Effector memory CD8-positive, alpha-beta T cell (primary cell): ENCODE data around the gene RC3H1.
"Not testable (repeated sequence)": the region's sequence is repeated elsewhere in the genome, so short reads cannot be mapped to it uniquely, and the experiment has no call there.

ENCODE experiments used
- ATAC-seq: fragments of 150-1000 bp; cut with Tn5 transposase; replicated peaks from 2 replicates; pipeline ENCODE4 v1.10.0; 2021; ENCODE audit warnings: mild to moderate bottlenecking, moderate library complexity
- DNase-seq, 3 experiments: peaks; one replicate each; pipeline ENCODE4 v3.0.0; 2021
- H3K27ac Mint-ChIP-seq, 2 donors: one replicate each; pipeline ENCODE4 v1.8.0; 2022; ENCODE audit warnings: mild to moderate bottlenecking in 2 of 2, mixed read lengths in 2 of 2, moderate library complexity in 2 of 2
- H3K27me3 Mint-ChIP-seq, 2 donors: one replicate each; pipeline ENCODE4 v1.8.0; 2022; ENCODE audit warnings: mixed read lengths in 2 of 2
- H3K36me3 Mint-ChIP-seq: one replicate; pipeline ENCODE4 v1.8.0; 2022; ENCODE audit warnings: mild to moderate bottlenecking, moderate library complexity, mixed read lengths; ENCODE audit not compliant: insufficient read depth
- H3K4me1 Mint-ChIP-seq, 2 donors: one replicate each; pipeline ENCODE4 v1.8.0; 2022; ENCODE audit warnings: low read depth in 2 of 2, mixed read lengths in 2 of 2
- H3K4me3 Mint-ChIP-seq, 2 donors: one replicate each; pipeline ENCODE4 v1.8.0; 2022; ENCODE audit warnings: mild to moderate bottlenecking in 2 of 2, mixed read lengths in 2 of 2, moderate library complexity in 2 of 2
- H3K9me3 Mint-ChIP-seq, 2 donors: one replicate each; pipeline ENCODE4 v1.8.0; 2022; ENCODE audit warnings: mixed read lengths in 2 of 2

Gene RC3H1

DNA sequence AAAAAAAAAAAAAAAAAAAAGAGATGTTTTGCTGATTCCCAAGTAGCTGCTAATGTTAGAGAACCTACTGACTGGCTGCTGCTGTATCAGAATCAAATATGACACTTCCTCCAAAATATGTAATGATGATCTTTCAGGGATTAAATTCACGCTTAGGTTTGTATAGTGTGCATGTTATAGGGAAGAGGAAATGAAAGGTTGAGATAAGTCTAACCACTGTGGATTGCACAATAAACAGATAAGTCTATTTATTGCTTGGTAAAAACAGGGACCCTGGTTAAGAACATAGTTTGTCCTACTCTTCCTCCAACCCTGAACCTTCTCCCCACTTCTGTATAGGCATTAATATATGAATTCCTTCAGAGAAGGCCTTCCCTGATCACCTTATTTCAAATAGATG lies 13.2 kb downstream of the RC3H1 start:
- Mint-ChIP-seq H3K27ac (no peak overlapping the region), H3K4me3 (no peak overlapping the region), H3K27me3 (no peaks in the 10 kb centered on the region), H3K36me3 (peaks cover 16% of the 10 kb centered on the region), H3K4me1 (peaks cover 43 to 70% of the 10 kb centered on the region in 2 donors), H3K9me3 (no peaks in the 10 kb centered on the region)
- DNase-seq (no peak), ATAC-seq (peak; percentile 45)

DNA sequence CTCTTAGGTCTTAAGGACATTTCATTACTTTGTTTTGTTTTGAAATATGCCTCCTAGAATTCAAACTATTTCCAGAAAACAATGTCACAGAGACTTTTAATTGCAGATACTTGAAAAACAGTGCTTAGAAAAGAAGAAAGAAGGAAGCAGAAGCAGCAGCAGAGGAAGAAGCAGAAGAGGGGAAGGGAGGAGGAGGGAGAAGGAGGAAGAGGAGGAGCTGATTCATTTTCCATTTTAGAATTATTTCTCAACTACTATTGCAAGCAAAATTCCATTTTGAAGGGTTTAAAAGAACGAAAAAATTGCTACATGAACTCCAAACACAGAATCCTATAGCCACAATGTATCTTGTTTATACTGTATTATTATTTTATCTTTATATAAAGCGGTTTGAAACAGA lies 13.9 kb downstream of the RC3H1 start:
- Mint-ChIP-seq H3K27me3 (no peaks in the 10 kb centered on the region), H3K4me3 (no peak overlapping the region), H3K4me1 (peaks cover 41 to 68% of the 10 kb centered on the region in 2 donors), H3K36me3 (peaks cover 16% of the 10 kb centered on the region), H3K9me3 (no peaks in the 10 kb centered on the region), H3K27ac (peak overlapping the region in 1 of 2 donors; percentile 82)
- ATAC-seq: no peak
- DNase-seq: no peak

DNA sequence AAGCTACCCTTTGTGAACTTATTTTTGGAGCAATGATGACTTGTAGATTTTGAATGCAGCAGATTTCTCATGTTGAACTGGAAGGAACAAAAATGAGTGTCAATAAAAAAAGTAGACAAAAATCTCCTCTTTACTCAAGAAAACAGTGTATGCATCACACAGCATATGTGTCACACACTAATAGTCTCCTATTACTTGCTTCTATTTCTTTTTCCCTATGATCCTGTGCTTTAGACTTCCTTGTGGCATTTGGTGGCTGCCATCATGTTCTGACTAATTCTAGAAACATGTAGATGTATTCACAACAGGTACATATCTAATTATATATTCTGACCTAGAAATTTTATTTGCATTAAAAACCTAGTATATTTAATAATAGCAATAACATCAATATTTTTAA lies 14.3 kb downstream of the RC3H1 start:
- peaks cover 41 to 67% of the 10 kb centered on the region in 2 donors for H3K4me1 Mint-ChIP-seq
- H3K9me3 Mint-ChIP-seq: no peaks in the 10 kb centered on the region
- H3K4me3 Mint-ChIP-seq: no peak overlapping the region
- no peak for ATAC-seq
- no peak for DNase-seq
- H3K36me3 Mint-ChIP-seq: peaks cover 18% of the 10 kb centered on the region
- H3K27me3 Mint-ChIP-seq: no peaks in the 10 kb centered on the region
- peak overlapping the region in 1 of 2 donors; percentile 82 for H3K27ac Mint-ChIP-seq

DNA sequence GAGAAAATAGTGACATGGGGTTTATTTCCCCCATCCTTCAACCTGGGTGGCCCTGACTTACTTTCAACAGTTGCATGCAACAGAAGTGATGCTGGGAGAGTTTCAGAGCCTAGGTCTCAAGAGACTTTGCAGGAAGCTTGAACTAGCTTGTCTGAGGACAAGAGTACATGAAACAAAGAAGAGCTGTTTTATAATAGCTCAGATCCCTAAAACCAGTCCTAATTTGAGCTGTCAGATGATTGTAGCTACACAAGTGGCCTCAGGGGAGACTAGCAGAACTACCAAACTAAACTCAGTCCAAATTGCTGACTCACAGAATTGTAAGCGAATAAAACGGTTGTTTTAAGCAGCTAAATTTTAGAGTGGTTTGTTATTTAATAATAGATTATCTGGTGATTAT lies 17.1 kb downstream of the RC3H1 start:
- Mint-ChIP-seq H3K4me3 (no peak overlapping the region), H3K36me3 (peaks cover 14% of the 10 kb centered on the region), H3K27me3 (no peaks in the 10 kb centered on the region), H3K27ac (no peak overlapping the region), H3K4me1 (peaks cover 32 to 59% of the 10 kb centered on the region in 2 donors), H3K9me3 (no peaks in the 10 kb centered on the region)
- no peak for DNase-seq
- no peak for ATAC-seq

DNA sequence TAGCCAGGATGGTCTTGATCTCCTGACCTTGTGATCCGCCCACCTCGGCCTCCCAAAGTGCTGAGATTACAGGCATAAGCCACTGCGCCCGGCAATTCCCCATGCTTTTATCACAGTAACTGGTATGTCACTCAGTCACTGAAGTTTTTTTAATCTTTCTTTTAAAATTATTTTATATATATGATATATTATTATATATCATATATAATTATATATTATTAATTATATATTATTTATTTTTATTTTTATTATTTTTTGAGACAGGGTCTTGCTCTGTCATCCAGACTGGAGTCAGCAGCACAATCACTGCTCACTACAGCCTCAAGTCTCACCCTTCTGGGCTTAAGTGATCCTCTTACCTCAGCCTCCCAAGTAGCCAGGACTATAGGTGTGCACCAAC lies 18.3 kb downstream of the RC3H1 start:
- peaks cover 14% of the 10 kb centered on the region for H3K36me3 Mint-ChIP-seq

DNA sequence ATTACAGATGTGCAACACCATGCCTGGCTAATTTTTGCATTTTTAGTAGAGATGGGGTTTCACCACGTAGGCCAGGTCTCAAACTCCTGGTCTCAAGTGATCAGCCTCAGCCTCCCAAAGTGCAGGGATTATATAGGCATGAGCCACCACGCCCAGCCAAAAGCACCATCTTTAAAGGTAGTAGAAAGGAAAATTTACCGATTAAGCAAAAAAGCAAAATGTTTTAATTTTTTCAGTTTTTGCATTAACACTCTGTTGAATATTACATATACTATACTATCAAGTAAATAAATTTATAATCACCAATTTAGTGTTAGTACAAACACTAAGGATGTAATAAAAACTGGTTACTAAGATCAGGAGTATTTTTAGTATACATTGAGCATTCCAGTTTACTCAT lies 20.6 kb downstream of the RC3H1 start:
- no peak for ATAC-seq
- peaks cover 17 to 54% of the 10 kb centered on the region in 2 donors for H3K4me1 Mint-ChIP-seq
- H3K27me3 Mint-ChIP-seq: no peaks in the 10 kb centered on the region
- H3K9me3 Mint-ChIP-seq: no peaks in the 10 kb centered on the region
- peaks cover 10% of the 10 kb centered on the region for H3K36me3 Mint-ChIP-seq
- no peak for DNase-seq
- no peak overlapping the region for H3K4me3 Mint-ChIP-seq
- H3K27ac Mint-ChIP-seq: no peak overlapping the region

More for the DNA sequence above, 18.3 kb downstream of the RC3H1 start:
- ATAC-seq (no peak), DNase-seq (no peak)
- peaks cover 23 to 53% of the 10 kb centered on the region in 2 donors for H3K4me1 Mint-ChIP-seq
- no peaks in the 10 kb centered on the region for H3K9me3 Mint-ChIP-seq
- peak overlapping the region in 1 of 2 donors; percentile 65 for H3K27ac Mint-ChIP-seq
- no peak overlapping the region for H3K4me3 Mint-ChIP-seq
- H3K27me3 Mint-ChIP-seq: no peaks in the 10 kb centered on the region

DNA sequence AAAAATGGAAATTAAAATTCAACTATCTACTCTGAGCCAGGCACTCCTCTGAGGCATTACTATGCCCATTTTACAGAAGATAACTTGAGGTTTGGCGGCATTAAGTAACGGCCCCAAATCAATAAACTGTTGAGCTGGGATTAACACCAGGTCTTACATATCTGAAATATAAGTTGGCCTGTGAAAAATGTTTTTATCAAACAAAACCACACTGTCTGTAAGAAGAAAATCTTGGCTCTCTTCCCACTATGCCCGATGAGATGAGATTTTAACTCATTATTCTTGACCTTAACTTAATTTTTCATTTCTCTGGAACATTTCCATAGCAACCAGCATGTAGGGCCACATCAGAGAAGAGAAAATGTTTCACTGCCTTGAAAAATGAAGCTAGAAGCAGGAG lies 21.8 kb downstream of the RC3H1 start:
- no peak for DNase-seq

DNA sequence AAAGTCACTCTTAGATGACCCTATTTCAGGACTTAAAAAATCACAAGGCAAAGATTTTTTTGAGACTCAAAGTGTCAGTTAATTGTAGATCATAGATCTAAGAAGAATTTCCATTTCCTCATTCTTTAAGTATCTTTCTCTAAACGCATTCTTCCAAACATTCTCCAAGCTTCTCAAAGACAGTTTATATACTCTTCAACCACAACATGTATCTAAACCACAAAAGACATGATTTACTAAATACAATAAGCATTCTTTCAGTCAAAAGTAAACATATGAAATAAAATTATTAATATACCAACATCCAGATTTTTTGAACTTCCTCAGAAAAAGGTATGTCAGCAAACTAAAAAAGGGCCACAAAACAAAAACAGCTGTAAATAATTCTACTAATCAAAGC lies 24.4 kb downstream of the RC3H1 start:
- H3K27ac Mint-ChIP-seq: peak overlapping the region in 1 of 2 donors; percentile 6
- ATAC-seq (no peak), DNase-seq (no peak)
- H3K27me3 Mint-ChIP-seq: no peaks in the 10 kb centered on the region
- H3K4me3 Mint-ChIP-seq: no peak overlapping the region
- no peaks in the 10 kb centered on the region for H3K9me3 Mint-ChIP-seq
- peaks cover 31% of the 10 kb centered on the region for H3K36me3 Mint-ChIP-seq
- H3K4me1 Mint-ChIP-seq: peaks cover 14 to 47% of the 10 kb centered on the region in 2 donors

More for the DNA sequence above, 21.8 kb downstream of the RC3H1 start:
- Mint-ChIP-seq H3K9me3 (no peaks in the 10 kb centered on the region), H3K36me3 (peaks cover 11% of the 10 kb centered on the region), H3K4me3 (no peak overlapping the region), H3K27me3 (no peaks in the 10 kb centered on the region), H3K27ac (no peak overlapping the region), H3K4me1 (peaks cover 16 to 56% of the 10 kb centered on the region in 2 donors)
- ATAC-seq: no peak

DNA sequence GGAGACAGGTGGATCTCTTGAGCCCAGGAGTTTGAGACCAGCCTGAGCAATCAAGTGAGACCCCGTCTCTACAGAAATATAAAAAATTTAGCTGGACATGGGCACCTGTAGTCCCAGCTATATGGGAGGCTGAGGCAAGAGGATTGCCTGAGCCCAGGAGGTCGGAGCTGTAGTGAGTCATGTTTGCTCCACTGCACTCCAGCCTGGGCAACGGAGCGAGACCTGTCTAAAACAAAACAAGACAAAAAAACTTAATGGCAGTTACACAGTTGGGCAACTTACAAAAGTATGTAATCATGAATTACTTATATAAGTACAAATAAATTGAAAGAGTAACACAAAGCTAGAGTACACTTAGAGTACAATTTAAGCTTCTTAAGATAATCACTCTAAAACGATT lies 25.2 kb downstream of the RC3H1 start:
- peaks cover 10 to 48% of the 10 kb centered on the region in 2 donors for H3K4me1 Mint-ChIP-seq
- H3K36me3 Mint-ChIP-seq: peaks cover 39% of the 10 kb centered on the region
- H3K27ac Mint-ChIP-seq: peak overlapping the region; percentile 6 to 7
- DNase-seq (no peak), ATAC-seq (no peak)
- H3K4me3 Mint-ChIP-seq: no peak overlapping the region
- no peaks in the 10 kb centered on the region for H3K27me3 Mint-ChIP-seq
- H3K9me3 Mint-ChIP-seq: no peaks in the 10 kb centered on the region

DNA sequence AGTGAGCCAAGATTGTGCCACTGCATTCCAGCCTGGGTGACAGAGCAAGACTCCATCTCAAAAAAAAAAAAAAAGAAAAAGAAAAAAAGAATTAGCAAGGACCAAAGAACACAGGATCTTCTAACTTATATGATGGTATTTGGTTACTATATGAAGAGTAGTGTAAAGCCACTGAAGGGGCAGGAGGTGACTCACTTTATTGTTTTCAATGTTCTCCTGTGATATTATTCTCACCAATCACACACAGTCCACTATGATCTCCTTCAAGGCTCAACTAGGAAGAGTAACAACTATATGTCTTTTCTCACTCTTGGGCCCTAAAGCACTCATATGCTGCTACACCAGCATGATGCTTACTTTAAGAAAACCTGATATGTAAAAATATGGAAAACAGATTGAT lies 26.7 kb downstream of the RC3H1 start:
- Mint-ChIP-seq H3K4me1 (peaks cover 10 to 38% of the 10 kb centered on the region in 2 donors), H3K9me3 (no peaks in the 10 kb centered on the region), H3K4me3 (no peak overlapping the region), H3K36me3 (peaks cover 45% of the 10 kb centered on the region), H3K27ac (peak overlapping the region; percentile 51 to 58), H3K27me3 (no peaks in the 10 kb centered on the region)
- no peak for DNase-seq
- no peak for ATAC-seq

DNA sequence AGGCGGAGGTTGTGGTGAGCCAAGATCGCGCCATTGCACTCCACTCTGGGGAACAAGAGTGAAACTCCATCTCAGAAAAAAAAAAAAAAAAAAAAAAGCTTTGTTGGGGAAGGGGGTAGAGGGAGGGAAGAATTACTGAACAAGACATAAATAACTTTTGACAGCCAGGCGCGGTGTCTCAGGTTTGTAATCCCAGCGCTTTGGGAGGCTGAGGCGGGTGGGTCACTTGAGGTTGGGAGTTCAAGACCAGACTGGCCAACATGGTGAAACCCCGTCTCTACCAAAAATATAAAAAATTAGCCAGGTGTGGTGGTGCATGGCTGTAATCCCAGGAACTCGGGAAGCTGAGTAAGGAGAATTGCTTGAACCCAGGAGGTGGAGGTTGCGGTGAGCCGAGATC lies 28.2 kb downstream of the RC3H1 start:
- not testable (repeated sequence) for H3K27ac Mint-ChIP-seq, H3K4me3 Mint-ChIP-seq, DNase-seq, ATAC-seq, H3K27me3 Mint-ChIP-seq, H3K9me3 Mint-ChIP-seq
- Mint-ChIP-seq H3K36me3 (peaks cover 58% of the 10 kb centered on the region), H3K4me1 (peaks cover 12 to 34% of the 10 kb centered on the region in 2 donors)

DNA sequence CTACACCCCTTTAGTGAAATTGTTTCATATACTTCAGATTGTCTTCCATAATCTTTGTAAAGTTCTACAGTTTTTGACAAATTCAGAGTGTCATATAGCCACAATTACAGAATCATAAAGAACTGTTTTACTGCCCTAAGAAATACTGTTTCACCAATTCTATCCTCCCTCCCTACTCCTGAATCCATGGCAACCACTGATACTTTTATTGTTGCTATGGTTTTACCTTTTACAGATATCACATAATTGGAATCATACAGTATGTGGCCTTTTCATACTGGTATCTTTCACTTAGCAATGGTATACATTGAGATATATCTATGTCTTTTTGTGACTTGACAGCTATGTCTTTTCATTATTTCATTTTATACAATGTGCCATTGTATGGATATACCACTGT lies 34.1 kb downstream of the RC3H1 start:
- H3K4me1 Mint-ChIP-seq: peaks cover 10 to 33% of the 10 kb centered on the region in 2 donors
- peak overlapping the region in 1 of 2 donors; percentile 9 for H3K27ac Mint-ChIP-seq
- H3K27me3 Mint-ChIP-seq: no peaks in the 10 kb centered on the region
- DNase-seq: no peak
- H3K4me3 Mint-ChIP-seq: no peak overlapping the region
- peaks cover 52% of the 10 kb centered on the region for H3K36me3 Mint-ChIP-seq
- ATAC-seq: no peak
- no peaks in the 10 kb centered on the region for H3K9me3 Mint-ChIP-seq

DNA sequence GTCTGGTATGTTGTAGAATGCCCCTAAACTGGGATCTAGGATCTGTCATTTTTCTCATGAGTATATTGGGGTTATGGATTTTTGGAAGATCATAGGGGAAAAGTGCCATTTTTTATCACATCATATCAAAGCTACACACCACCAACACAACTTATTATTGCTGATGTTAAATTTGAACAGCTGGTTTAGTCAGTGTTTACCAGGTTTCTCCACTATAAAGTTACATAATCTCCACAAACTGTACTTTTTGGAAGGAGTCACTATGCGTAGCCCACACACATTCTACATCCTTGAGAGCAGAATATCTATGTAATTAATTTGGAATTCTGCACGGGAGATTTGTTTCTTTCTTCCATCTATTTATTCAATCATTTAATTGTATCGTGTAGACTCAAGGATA lies 35.2 kb downstream of the RC3H1 start:
- H3K36me3 Mint-ChIP-seq: peaks cover 44% of the 10 kb centered on the region
- no peak overlapping the region for H3K4me3 Mint-ChIP-seq
- no peak for ATAC-seq
- no peak for DNase-seq
- peak overlapping the region; percentile 80 to 88 for H3K27ac Mint-ChIP-seq
- H3K27me3 Mint-ChIP-seq: no peaks in the 10 kb centered on the region
- H3K4me1 Mint-ChIP-seq: peaks cover 10 to 28% of the 10 kb centered on the region in 2 donors
- H3K9me3 Mint-ChIP-seq: no peaks in the 10 kb centered on the region

DNA sequence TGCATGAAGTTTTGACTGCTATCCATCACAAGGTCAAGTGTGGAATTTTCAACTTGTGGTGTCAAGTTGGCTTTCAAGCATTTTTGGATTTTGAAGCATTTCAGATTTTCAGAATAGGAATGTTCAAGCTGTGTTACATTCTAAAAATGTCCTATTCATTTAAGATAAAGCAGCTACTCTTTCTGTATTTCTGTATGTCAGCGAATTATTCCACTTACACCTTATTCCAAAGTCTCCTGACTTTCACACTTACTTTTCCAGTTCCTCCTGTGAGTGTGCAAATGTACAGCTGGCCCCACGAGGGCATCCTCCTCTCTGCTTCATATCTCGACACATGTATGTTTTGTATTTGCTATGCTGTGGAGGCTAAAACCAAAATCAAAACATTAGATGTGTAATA lies 51.9 kb downstream of the RC3H1 start:
- Mint-ChIP-seq H3K27me3 (no peaks in the 10 kb centered on the region), H3K9me3 (no peaks in the 10 kb centered on the region), H3K36me3 (peaks cover 75% of the 10 kb centered on the region), H3K27ac (peak overlapping the region in 1 of 2 donors; percentile 75), H3K4me1 (peaks cover 0 to 6% of the 10 kb centered on the region in 2 donors), H3K4me3 (no peak overlapping the region)
- DNase-seq (no peak), ATAC-seq (no peak)

DNA sequence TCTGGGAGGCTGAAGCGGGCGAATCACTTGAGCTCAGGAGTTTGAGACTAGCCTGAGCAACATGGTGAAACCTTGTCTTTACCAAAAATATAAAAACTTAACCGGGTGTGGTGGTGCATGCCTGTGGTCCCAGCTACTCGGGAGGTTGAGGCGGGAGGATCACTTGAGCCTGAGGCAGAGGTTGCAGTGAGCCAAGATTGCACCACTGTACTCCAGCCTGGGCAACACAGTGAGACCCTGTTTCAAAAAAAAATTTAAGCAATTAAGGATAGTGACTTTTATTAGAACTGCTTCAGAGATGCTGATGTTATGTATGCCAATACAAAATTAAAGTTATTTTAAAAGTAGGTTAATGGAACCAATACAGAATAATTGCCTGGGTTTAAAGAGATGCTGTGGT lies 56.3 kb downstream of the RC3H1 start:
- ATAC-seq, H3K27me3 Mint-ChIP-seq, H3K27ac Mint-ChIP-seq, H3K4me3 Mint-ChIP-seq, H3K4me1 Mint-ChIP-seq, H3K9me3 Mint-ChIP-seq, DNase-seq: not testable (repeated sequence)
- H3K36me3 Mint-ChIP-seq: peaks cover 75% of the 10 kb centered on the region
